Stomach (tissue), 4 donors: ENCODE results near the gene PEX3.

Source experiments
- CTCF ChIP-seq, 7 experiments: fragments of 450-650 bp in 4 of 7; fragments of 200-600 bp in 3 of 7; sonication (generic) in 3 of 7; IDR thresholded peaks; one replicate each; pipeline ENCODE4 v1.5.1; 2016 to 2019; ENCODE audit warnings: antibody characterized with exemption in 7 of 7, control low read depth in 2 of 7, mild to moderate bottlenecking in 1 of 7
- EP300 ChIP-seq: sonication (generic); formaldehyde crosslinking; IDR thresholded peaks from one replicate; pipeline ENCODE4 v1.6.1; 2017; ENCODE audit warnings: antibody characterized with exemption

GRCh38 chr6:143443096-143443495, 7.5 kb upstream of the PEX3 start:
- no peak for TF ChIP-seq EP300
- TF ChIP-seq CTCF (IDR thresholded peaks at IDR 0.05): no peak
